ENCODE measurements around the gene PRICKLE4. TPM values are rescaled to one million over a fixed set of nuclear protein-coding genes. Genes with fewer than 3 reads are reported as not detected.

PRICKLE4 gene
- total and polyA plus RNA-seq, 10 donors, result 0.41 to 32.8 (median 10.6) TPM

GRCh38 chr6:41796474-41796873 is 15.9 kb downstream of the PRICKLE4 start:
- Histone ChIP-seq H3K4me3 (no peak overlapping the region), H3K9me3 (no peaks in the 10 kb centered on the region), H3K27me3 (replicated peaks in 1 of 7) (no peaks in the 10 kb centered on the region), H3K4me1 (no peaks in the 10 kb centered on the region), H3K27ac (no peak overlapping the region), H3K36me3 (peaks cover 0 to 71% (median 33%) of the 10 kb centered on the region in 6 donors)
- DNase-seq, result no peak
- intact Hi-C loops (cut with DNase I; ENCODE audit: low total_unique reads), result loop anchor here (10.0 kb wide), 1 partner anchor 98 kb away; the partner anchor contains the start of gene USP49
- 64 to 94% (median 85%) methylated on average over 2 of the region's 2 CpGs for WGBS, 5 donors
- TF ChIP-seq POLR2AphosphoS5 (IDR thresholded peaks at IDR 0.05) (no peak), POLR2A (IDR thresholded peaks at IDR 0.05) (no peak), CTCF (IDR thresholded peaks at IDR 0.05 in 8 of 11, conservative IDR thresholded peaks at IDR 0.05 in 3 of 11) (no peak)

GRCh38 chr6:41798901-41799558 is 18.4 kb downstream of the PRICKLE4 start:
- DNase-seq, result no peak
- 95 to 98% (median 97%) methylated on average over 7 of the region's 7 CpGs for WGBS, 5 donors
- no peak overlapping the region for H3K4me3 ChIP-seq
- peaks cover 0 to 51% (median 20%) of the 10 kb centered on the region in 6 donors for H3K36me3 ChIP-seq
- H3K27ac ChIP-seq, result no peak overlapping the region
- H3K4me1 ChIP-seq, result no peaks in the 10 kb centered on the region
- H3K9me3 ChIP-seq, result no peaks in the 10 kb centered on the region
- no peaks in the 10 kb centered on the region for H3K27me3 ChIP-seq (replicated peaks in 1 of 7)
- no peak for TF ChIP-seq POLR2A (IDR thresholded peaks at IDR 0.05)
- no peak for TF ChIP-seq POLR2AphosphoS5 (IDR thresholded peaks at IDR 0.05)
- TF ChIP-seq CTCF (IDR thresholded peaks at IDR 0.05 in 8 of 11, conservative IDR thresholded peaks at IDR 0.05 in 3 of 11), result no peak
- intact Hi-C loops (cut with DNase I; ENCODE audit: low total_unique reads), result loop anchor here (10.0 kb wide), 1 partner anchor 96 kb away; the partner anchor contains the start of gene USP49

GRCh38 chr6:41799559-41799911 is 19.0 kb downstream of the PRICKLE4 start:
- 92 to 100% (median 94%) methylated on average over 2 of the region's 2 CpGs for WGBS, 5 donors
- no peak for DNase-seq
- no peaks in the 10 kb centered on the region for H3K9me3 ChIP-seq
- TF ChIP-seq POLR2A (IDR thresholded peaks at IDR 0.05), result no peak
- no peak for TF ChIP-seq CTCF (IDR thresholded peaks at IDR 0.05 in 8 of 11, conservative IDR thresholded peaks at IDR 0.05 in 3 of 11)
- no peak for TF ChIP-seq POLR2AphosphoS5 (IDR thresholded peaks at IDR 0.05)
- H3K27ac ChIP-seq, result no peak overlapping the region
- no peak overlapping the region for H3K4me3 ChIP-seq
- H3K36me3 ChIP-seq, result peaks cover 0 to 46% (median 18%) of the 10 kb centered on the region in 6 donors
- intact Hi-C loops (cut with DNase I; ENCODE audit: low total_unique reads), result loop anchor here (10.0 kb wide), 1 partner anchor 95 kb away; the partner anchor contains the start of gene USP49
- H3K27me3 ChIP-seq (replicated peaks in 1 of 7), result no peaks in the 10 kb centered on the region
- H3K4me1 ChIP-seq, result no peaks in the 10 kb centered on the region

GRCh38 chr6:41801380-41801779 is 20.8 kb downstream of the PRICKLE4 start:
- Histone ChIP-seq H3K4me1 (no peaks in the 10 kb centered on the region), H3K36me3 (peaks cover 0 to 45% (median 17%) of the 10 kb centered on the region in 6 donors), H3K9me3 (no peaks in the 10 kb centered on the region), H3K4me3 (no peak overlapping the region), H3K27ac (no peak overlapping the region), H3K27me3 (replicated peaks in 1 of 7) (no peaks in the 10 kb centered on the region)
- TF ChIP-seq CTCF (IDR thresholded peaks at IDR 0.05 in 8 of 11, conservative IDR thresholded peaks at IDR 0.05 in 3 of 11) (peak in 2 of 11 experiments; percentile 21 to 22), POLR2AphosphoS5 (IDR thresholded peaks at IDR 0.05) (no peak)
- 82 to 91% (median 86%) methylated on average over 2 of the region's 2 CpGs for WGBS, 5 donors
- intact Hi-C loops (cut with DNase I; ENCODE audit: low total_unique reads), result no loop called here
- no peak for DNase-seq

Data from spleen (tissue), 11 donors.